RWPE1 (cell line): Measurements from ENCODE around the gene NUP42.
"Not testable (repeated sequence)": the region's sequence is repeated elsewhere in the genome, so short reads cannot be mapped to it uniquely, and the experiment has no call there.

Experiments
- CTCF ChIA-PET: fragments of 350-600 bp; sonication (Branson Sonifier 250); formaldehyde crosslinking; extraction: SDS; loops from one replicate; lab custom pipeline; 2021; lab: Yijun Ruan, JAX
- POLR2A ChIA-PET: fragments of 400-600 bp; formaldehyde crosslinking; extraction: SDS; loops from one replicate; lab custom pipeline; 2020; ENCODE audit warnings: antibody characterized with exemption; ENCODE audit not compliant: low non-redundant PET; lab: Yijun Ruan, JAX
- DNase-seq: peaks from one replicate; pipeline ENCODE4 v3.0.0; 2012; ENCODE audit warnings: low spot score
- H3K27ac ChIP-seq: fragments of 450-650 bp; 2 replicates; pipeline ENCODE4 v1.5.1; 2017
- TF ChIP-seq, protein P1 (sequence below): fragments of 450-650 bp; conservative IDR thresholded peaks from 2 replicates; pipeline ENCODE4 v1.5.1; 2017; ENCODE audit warnings: low read depth, mild to moderate bottlenecking

Gene NUP42

GRCh38 chr7:23196306-23196705 lies 14.5 kb downstream of the NUP42 start:
- TF ChIP-seq, protein P1, sequence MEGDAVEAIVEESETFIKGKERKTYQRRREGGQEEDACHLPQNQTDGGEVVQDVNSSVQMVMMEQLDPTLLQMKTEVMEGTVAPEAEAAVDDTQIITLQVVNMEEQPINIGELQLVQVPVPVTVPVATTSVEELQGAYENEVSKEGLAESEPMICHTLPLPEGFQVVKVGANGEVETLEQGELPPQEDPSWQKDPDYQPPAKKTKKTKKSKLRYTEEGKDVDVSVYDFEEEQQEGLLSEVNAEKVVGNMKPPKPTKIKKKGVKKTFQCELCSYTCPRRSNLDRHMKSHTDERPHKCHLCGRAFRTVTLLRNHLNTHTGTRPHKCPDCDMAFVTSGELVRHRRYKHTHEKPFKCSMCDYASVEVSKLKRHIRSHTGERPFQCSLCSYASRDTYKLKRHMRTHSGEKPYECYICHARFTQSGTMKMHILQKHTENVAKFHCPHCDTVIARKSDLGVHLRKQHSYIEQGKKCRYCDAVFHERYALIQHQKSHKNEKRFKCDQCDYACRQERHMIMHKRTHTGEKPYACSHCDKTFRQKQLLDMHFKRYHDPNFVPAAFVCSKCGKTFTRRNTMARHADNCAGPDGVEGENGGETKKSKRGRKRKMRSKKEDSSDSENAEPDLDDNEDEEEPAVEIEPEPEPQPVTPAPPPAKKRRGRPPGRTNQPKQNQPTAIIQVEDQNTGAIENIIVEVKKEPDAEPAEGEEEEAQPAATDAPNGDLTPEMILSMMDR: no peak
- H3K27ac ChIP-seq: no peak overlapping the region
- no peak for DNase-seq
- ChIA-PET CTCF (no interaction called here), POLR2A (no interaction called here)

DNA sequence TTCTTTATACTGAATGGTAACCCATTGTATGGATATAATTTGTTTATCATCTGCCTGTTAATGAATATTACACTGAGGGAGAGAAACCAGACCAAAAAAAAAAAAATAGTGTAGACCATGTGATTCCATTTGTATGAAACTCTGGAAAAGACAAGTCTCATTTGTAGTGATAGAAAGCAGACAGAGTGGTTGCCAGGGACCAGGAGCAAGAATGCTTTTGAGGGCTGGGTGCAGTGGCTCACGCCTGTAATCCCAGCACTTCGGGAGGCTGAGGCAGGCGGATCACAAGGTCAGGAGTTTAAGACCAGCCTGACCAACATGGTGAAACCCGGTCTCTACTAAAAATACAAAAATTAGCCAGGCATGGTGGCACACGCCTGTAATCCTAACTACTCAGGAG lies 15.9 kb downstream of the NUP42 start:
- H3K27ac ChIP-seq, POLR2A ChIA-PET, DNase-seq: not testable (repeated sequence)
- CTCF ChIA-PET: interaction anchor here (0.7 kb wide), 1 partner anchor 341 kb away, joined by 3 read pairs; no protein-coding TSS in a partner anchor

GRCh38 chr7:23200331-23200730 lies 18.5 kb downstream of the NUP42 start:
- DNase-seq: no peak
- ChIA-PET CTCF (interaction anchor here (0.6 to 1.3 kb wide), 3 partner anchors 14 to 114 kb away, joined by 3 to 4 read pairs (median 3); no protein-coding TSS in a partner anchor), POLR2A (no interaction called here)
- TF ChIP-seq, protein P1: no peak
- no peak overlapping the region for H3K27ac ChIP-seq

DNA sequence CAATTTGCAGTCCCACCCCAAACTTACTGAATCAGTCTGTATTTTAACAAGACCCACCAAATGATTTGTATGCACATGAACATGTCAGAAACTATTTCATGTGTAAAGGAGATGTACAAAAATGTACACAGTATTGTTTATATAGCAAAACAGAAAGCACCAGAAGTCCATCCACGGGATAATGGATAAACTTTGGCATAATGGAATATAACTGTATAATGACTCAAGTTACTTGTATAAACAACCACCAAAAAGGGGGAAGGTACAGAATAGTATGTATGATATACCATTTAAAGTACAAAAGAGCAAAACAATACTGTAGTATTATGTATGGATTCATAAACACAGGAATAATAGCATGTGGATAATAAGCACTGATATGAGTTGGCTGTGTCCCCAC lies 22.4 kb downstream of the NUP42 start:
- POLR2A ChIA-PET: no interaction called here
- CTCF ChIA-PET: no interaction called here
- DNase-seq: no peak
- TF ChIP-seq, protein P1: no peak
- no peak overlapping the region for H3K27ac ChIP-seq

GRCh38 chr7:23205577-23205908 lies 23.7 kb downstream of the NUP42 start:
- TF ChIP-seq, protein P1: no peak
- ChIA-PET POLR2A (no interaction called here), CTCF (interaction anchor here (0.8 kb wide), 1 partner anchor 382 kb away, joined by 3 read pairs; no protein-coding TSS in a partner anchor)
- no peak overlapping the region for H3K27ac ChIP-seq
- no peak for DNase-seq

- H3K27ac ChIP-seq: no peak overlapping the region
- ChIA-PET CTCF (interaction anchor here (0.6 to 0.8 kb wide), 2 partner anchors 277 to 383 kb away, joined by 3 read pairs; no protein-coding TSS in a partner anchor), POLR2A (interaction anchor here (0.5 kb wide), 1 partner anchor 107 kb away, joined by 5 read pairs; no protein-coding TSS in a partner anchor)
- TF ChIP-seq, protein P1: no peak
- DNase-seq: no peak
Observed at GRCh38 chr7:23205909-23206767, 24.3 kb downstream of the NUP42 start.

DNA sequence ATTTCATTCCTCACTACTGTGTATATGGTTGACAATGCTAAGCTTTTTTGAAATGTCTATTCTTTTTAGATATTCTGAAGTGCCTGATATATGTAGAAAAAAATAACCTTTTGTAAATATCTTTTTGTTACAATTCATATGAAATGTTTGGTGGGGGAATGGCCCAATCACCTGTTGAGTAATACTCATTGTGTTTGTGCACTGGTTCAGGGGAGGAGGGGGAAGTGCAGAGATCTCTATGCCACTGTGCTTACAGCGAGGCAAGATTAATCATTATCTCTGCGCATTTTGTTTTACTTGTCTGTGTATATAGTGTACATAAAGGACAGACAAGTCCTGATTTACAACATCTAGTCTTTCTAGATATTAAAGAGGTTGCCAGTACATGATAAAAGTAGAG lies 25.2 kb downstream of the NUP42 start:
- TF ChIP-seq, protein P1: no peak
- no peak overlapping the region for H3K27ac ChIP-seq
- CTCF ChIA-PET: no interaction called here
- no peak for DNase-seq
- POLR2A ChIA-PET: no interaction called here
